AG09309 (cell line): Measurements from ENCODE around the gene RESF1.

Experiments
- DNase-seq: peaks from one replicate; pipeline ENCODE4 v3.0.0-alpha.2; 2010; ENCODE audit warnings: low read depth
- H3K4me3 ChIP-seq: 2 replicates; pipeline ENCODE4 v1.5.1; 2011; ENCODE audit warnings: mild to moderate bottlenecking, low read depth, low read length, moderate library complexity; ENCODE audit not compliant: control insufficient read depth
- TF ChIP-seq, protein P1 (sequence below): IDR thresholded peaks from 2 replicates; pipeline ENCODE4 v1.5.1; 2011; ENCODE audit warnings: mild to moderate bottlenecking, low read depth, low read length, inconsistent platforms; ENCODE audit not compliant: insufficient read depth, control insufficient read depth; ENCODE audit errors: missing control alignments

Gene RESF1

GRCh38 chr12:31967539-31967938, 8.3 kb downstream of the RESF1 start:
- TF ChIP-seq, protein P1, sequence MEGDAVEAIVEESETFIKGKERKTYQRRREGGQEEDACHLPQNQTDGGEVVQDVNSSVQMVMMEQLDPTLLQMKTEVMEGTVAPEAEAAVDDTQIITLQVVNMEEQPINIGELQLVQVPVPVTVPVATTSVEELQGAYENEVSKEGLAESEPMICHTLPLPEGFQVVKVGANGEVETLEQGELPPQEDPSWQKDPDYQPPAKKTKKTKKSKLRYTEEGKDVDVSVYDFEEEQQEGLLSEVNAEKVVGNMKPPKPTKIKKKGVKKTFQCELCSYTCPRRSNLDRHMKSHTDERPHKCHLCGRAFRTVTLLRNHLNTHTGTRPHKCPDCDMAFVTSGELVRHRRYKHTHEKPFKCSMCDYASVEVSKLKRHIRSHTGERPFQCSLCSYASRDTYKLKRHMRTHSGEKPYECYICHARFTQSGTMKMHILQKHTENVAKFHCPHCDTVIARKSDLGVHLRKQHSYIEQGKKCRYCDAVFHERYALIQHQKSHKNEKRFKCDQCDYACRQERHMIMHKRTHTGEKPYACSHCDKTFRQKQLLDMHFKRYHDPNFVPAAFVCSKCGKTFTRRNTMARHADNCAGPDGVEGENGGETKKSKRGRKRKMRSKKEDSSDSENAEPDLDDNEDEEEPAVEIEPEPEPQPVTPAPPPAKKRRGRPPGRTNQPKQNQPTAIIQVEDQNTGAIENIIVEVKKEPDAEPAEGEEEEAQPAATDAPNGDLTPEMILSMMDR, result no peak
- no peak overlapping the region for H3K4me3 ChIP-seq
- no peak for DNase-seq

DNA sequence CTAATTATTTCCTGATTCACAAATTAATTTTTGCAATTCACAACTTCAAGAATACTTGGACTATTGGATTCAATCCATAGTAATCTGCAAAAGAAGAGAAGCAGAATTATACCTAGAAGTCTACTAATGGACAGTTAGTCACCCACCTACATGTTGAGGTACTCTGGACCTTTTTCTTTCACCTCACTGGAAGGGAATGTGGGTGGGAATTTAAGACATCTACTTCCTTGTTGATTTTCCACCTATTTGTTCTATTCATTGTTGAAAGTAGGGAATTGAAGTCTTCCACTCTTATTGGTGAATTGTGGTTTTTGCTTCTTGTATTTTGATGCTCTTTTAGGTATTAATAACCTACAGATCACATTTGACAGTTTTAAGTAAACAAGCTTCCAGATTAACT, 11.0 kb downstream of the RESF1 start:
- DNase-seq, result no peak
- TF ChIP-seq, protein P1, result no peak

GRCh38 chr12:31973818-31974217, 14.6 kb downstream of the RESF1 start:
- TF ChIP-seq, protein P1, result no peak
- no peak for DNase-seq
- H3K4me3 ChIP-seq, result no peak overlapping the region

More for the DNA sequence above, 11.0 kb downstream of the RESF1 start:
- no peak overlapping the region for H3K4me3 ChIP-seq

DNA sequence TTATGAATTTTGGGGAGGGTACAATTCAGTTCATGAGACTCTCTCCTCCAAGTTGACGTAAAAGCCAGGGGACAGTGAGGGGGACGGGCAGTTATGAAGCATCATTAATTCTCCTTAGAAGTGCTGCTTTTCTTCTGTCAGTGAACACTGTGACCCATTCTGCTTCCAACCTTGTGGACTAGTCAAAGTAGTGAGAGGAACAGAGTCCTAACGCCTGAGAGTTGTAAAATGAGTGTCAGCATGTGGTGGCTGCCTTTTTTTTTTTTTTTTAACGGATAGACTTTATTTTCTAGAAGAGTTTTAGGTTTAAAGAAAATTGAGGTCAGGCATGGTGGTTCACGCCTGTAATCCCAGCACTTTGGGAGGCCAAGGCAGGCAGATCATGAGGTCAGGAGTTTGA, 15.5 kb downstream of the RESF1 start:
- no peak for DNase-seq
- TF ChIP-seq, protein P1, result no peak
- no peak overlapping the region for H3K4me3 ChIP-seq

DNA sequence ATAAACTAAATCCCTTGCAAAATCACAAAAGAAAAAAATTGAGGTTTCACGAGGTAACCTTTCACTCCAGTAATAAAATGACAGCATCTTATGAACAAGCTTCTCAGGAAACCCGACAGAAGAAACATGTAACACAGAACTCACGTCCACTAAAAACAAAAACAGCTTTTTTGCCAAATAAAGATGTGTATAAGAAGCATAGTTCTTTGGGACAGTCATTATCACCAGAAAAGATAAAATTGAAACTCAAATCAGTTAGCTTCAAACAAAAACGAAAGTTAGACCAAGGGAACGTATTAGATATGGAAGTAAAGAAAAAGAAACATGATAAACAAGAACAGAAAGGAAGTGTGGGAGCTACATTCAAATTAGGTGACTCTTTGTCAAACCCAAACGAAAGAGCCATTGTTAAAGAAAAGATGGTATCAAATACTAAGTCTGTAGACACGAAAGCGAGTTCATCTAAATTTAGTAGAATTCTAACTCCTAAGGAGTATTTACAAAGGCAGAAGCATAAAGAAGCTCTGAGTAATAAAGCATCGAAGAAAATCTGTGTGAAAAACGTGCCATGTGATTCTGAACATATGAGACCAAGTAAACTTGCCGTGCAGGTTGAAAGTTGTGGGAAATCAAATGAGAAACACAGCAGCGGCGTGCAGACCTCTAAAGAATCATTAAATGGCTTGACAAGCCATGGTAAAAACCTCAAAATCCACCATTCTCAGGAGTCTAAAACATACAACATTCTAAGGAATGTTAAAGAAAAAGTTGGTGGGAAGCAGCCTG, 25.8 kb downstream of the RESF1 start:
- DNase-seq, result no peak
- TF ChIP-seq, protein P1, result no peak
- H3K4me3 ChIP-seq, result no peak overlapping the region

GRCh38 chr12:31985832-31986231, 26.6 kb downstream of the RESF1 start:
- H3K4me3 ChIP-seq, result no peak overlapping the region
- TF ChIP-seq, protein P1, result no peak
- DNase-seq, result no peak
